ENCODE measurements around the gene EID3. TPM values are rescaled to one million over a fixed set of nuclear protein-coding genes. Genes with fewer than 3 reads are reported as not detected.
A peak's percentile ranks its signal among the peaks of the same experiment; 100 is the strongest.

The EID3 gene
- total RNA-seq, 1 experiment from 2014 or later: 1.4 TPM

DNA sequence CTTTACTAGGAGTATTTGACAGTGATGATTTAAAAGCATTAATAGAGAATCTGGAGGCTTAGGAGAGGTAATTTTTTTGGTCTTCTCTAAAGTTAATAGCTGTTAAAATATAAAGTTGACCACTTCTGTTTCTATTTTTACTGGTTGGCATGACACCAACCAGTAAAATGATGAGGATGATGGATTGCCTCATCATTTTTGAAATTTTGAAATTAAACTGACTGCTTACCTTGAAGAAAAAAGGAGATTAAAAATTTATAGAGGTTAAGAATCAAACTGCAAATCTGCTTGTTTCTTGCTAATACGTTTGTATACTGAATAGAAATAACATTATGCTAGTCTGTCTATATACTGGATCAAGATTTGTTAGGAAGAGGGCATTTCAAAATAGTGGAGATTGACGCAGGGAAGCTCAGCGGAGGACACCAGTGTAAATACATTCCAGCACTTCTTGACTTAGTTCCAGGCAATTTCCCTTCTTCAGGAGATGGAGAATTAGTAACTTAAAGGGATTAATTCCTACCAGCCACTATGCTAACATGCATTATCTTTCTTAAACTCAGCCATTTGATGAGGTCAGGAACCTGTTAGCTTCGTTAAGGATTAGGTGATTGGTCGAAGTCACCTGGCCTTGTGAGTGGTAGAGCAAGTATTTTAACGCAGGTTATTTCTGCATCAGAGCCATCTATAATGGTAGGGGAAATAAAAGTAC is 3.6 kb downstream of the EID3 start:
- Mint-ChIP-seq H3K4me3 (no peak overlapping the region), H3K36me3 (ENCODE audit: insufficient read depth in 1 of 3, low read depth in 3 of 3) (peaks cover 21 to 41% (median 30%) of the 10 kb centered on the region in 3 experiments), H3K9me3 (no peaks in the 10 kb centered on the region), H3K27me3 (ENCODE audit: low read depth) (no peaks in the 10 kb centered on the region), H3K27ac (peak overlapping the region in 2 of 3 experiments; percentile 12 to 50; a peak in 3 of 7 replicates), H3K4me1 (peaks cover 42 to 43% of the 10 kb centered on the region in 2 experiments)
- Histone ChIP-seq H3K23me2 (ENCODE audit: insufficient read length, low read depth, low read length, poor library complexity, severe bottlenecking) (peaks cover 3% of the 10 kb centered on the region), H4K91ac (ENCODE audit: insufficient read length, low read depth, low read length) (no peak overlapping the region), H3K27ac (ENCODE audit: insufficient read length, low read depth, low read length) (no peak overlapping the region), H2AFZ (ENCODE audit: low read length) (no peak overlapping the region), H2BK120ac (ENCODE audit: low read depth, low read length, poor library complexity, severe bottlenecking) (no peak overlapping the region), H3K4me2 (ENCODE audit: insufficient read depth, insufficient read length, low read length) (no peak overlapping the region), H4K5ac (ENCODE audit: insufficient read length, low read depth, low read length) (no peak overlapping the region), H4K8ac (replicated peaks; ENCODE audit: insufficient read length, low read depth, low read length) (no peak overlapping the region), H3T11ph (ENCODE audit: low read length) (no peak overlapping the region), H3K9me3 (ENCODE audit: control insufficient read depth, low read depth, low read length) (no peaks in the 10 kb centered on the region), H3K18ac (ENCODE audit: insufficient read length, low read depth, low read length) (no peak overlapping the region), H3K9ac (ENCODE audit: extremely low read depth, insufficient read length, low read length) (no peak overlapping the region), H3K56ac (ENCODE audit: insufficient read length, low read depth, low read length) (no peak overlapping the region), H3K4me1 (ENCODE audit: insufficient read depth, low read length) (no peaks in the 10 kb centered on the region), H3K4ac (ENCODE audit: low read depth, low read length) (no peak overlapping the region), H4K20me1 (ENCODE audit: control insufficient read depth, insufficient read depth, insufficient read length) (no peaks in the 10 kb centered on the region), H3K79me1 (ENCODE audit: insufficient read depth, low read depth, low read length, poor library complexity, severe bottlenecking) (peaks cover 3% of the 10 kb centered on the region), H3K27me3 (ENCODE audit: insufficient read depth, low read length) (no peaks in the 10 kb centered on the region), H3K14ac (ENCODE audit: insufficient read depth, low read length) (no peak overlapping the region), H3K23ac (ENCODE audit: insufficient read length, low read depth, low read length) (no peak overlapping the region), H2BK5ac (ENCODE audit: insufficient read length, low read length) (no peak overlapping the region), H2BK20ac (ENCODE audit: low read depth, low read length, poor library complexity, severe bottlenecking) (no peak overlapping the region), H2AK5ac (ENCODE audit: insufficient read length, low read length) (no peak overlapping the region), H3K79me2 (ENCODE audit: insufficient read depth, low read length) (peaks cover 14% of the 10 kb centered on the region; the same call in 1 of the 2 replicates), H2BK15ac (ENCODE audit: low read depth, low read length) (no peak overlapping the region), H2BK12ac (ENCODE audit: insufficient read length, low read depth, low read length) (no peak overlapping the region)
- TF ChIP-seq, protein P1, sequence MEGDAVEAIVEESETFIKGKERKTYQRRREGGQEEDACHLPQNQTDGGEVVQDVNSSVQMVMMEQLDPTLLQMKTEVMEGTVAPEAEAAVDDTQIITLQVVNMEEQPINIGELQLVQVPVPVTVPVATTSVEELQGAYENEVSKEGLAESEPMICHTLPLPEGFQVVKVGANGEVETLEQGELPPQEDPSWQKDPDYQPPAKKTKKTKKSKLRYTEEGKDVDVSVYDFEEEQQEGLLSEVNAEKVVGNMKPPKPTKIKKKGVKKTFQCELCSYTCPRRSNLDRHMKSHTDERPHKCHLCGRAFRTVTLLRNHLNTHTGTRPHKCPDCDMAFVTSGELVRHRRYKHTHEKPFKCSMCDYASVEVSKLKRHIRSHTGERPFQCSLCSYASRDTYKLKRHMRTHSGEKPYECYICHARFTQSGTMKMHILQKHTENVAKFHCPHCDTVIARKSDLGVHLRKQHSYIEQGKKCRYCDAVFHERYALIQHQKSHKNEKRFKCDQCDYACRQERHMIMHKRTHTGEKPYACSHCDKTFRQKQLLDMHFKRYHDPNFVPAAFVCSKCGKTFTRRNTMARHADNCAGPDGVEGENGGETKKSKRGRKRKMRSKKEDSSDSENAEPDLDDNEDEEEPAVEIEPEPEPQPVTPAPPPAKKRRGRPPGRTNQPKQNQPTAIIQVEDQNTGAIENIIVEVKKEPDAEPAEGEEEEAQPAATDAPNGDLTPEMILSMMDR (conservative IDR thresholded peaks at IDR 0.05): no peak
- no CpG with 5 or more reads among the region's 6 CpGs for WGBS (ENCODE audit: extremely low coverage, insufficient read length, low lambda C conversion rate)
- no peak for DNase-seq

Measured in H9 (cell line).